ENCODE measurements around the gene EGFR.

EGFR gene

GRCh38 chr7:55099821-55100543 is 81.2 kb downstream of the EGFR start:
- DNase-seq, result peak in 4 of 56 donors; percentile 10 to 50 (median 25)

GRCh38 chr7:55100544-55101327 is 81.9 kb downstream of the EGFR start:
- no peak for DNase-seq

GRCh38 chr7:55101359-55101758 is 82.5 kb downstream of the EGFR start:
- DNase-seq, result no peak

GRCh38 chr7:55104123-55104522 is 85.3 kb downstream of the EGFR start:
- no peak for DNase-seq

DNA sequence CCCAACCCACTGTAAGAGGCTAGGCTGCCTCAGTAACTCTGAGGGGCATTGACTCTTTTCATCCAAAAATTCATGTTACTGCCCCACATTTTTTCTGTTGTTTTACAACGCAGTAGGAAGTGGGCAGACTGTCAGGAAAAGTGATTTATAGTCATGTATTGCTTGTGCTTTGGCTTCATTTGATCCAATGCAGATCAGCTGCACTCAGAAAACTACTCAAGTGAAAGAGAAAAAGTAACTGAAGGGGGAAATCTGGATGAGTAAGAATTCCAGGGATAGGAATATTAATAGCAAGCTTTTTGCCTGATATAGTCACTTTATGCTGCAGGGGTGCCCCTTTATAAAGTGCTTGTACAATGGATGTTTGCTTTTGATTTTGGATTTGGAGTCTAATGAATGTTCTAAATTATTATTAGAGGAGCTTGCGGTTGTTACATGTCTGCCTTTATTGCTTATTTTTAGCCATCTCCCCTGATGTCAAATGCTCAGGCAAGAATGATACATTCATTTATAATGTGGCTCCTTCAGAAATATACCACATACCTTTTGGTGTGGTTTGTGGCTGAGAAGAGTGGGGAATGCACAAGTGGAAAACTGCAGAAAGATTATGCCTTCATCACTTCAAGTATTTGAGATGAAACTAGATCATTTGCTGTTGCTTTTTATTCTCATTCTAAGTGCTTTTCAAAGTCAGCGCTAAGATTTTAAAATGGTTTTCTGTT is 86.1 kb downstream of the EGFR start:
- DNase-seq, result no peak

DNA sequence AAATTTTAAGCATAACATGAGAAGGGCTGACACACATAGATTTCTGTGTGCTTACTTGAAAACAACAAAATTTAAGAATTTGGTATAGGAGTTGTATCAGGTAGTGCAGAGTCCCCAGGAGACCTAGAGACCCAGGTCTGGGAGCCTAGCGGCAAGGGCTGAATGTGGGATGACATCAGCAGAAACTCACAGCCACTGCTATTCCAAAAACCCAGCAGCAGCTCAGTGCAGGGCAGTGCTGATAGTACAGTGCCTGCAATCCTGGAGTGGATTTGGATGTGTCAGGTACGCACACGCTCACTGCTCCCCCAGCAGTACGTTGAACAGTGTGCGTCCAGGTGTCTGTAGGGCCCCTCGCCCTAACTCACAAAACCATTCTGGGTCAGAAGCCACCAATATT is 87.1 kb downstream of the EGFR start:
- no peak for DNase-seq

DNA sequence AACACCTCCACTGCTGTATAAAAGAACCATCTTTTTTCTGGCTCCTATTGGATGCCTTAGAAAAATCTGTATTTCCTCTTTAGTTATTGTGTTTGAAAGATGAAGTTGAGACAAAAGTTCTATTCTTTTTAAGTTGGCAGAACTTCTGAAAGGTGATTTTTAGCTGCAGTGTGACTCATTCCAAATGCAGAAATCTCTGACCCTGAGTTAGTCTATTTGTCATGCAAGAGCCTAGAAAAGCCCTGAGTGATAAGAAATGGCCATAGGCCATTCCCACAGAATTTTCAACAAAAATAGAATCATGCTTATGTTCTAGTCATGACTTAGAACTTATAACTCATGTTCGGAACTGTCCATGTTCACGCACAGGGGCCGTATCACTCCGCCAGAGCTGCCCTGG is 89.1 kb downstream of the EGFR start:
- no peak for DNase-seq

GRCh38 chr7:55108401-55108800 is 89.6 kb downstream of the EGFR start:
- no peak for DNase-seq

DNA sequence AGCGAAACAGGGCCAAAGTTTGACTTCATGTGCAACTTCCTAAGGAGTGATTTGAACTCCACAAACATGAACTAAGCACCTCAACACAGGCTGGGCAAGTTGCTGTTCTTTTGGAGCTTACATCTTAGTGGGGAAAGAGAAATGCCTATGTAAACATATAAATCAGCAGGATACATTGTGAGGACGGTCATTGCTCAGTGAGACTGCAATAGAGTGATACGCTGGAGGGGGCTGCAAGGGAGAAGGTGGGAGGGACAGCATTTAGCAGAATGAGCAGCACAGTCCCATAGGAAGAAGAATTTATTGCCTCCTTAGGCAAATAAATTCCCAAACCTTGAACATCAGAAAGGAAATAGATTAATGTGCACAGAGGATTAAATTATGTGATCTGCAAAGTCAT is 90.0 kb downstream of the EGFR start:
- no peak for DNase-seq

DNA sequence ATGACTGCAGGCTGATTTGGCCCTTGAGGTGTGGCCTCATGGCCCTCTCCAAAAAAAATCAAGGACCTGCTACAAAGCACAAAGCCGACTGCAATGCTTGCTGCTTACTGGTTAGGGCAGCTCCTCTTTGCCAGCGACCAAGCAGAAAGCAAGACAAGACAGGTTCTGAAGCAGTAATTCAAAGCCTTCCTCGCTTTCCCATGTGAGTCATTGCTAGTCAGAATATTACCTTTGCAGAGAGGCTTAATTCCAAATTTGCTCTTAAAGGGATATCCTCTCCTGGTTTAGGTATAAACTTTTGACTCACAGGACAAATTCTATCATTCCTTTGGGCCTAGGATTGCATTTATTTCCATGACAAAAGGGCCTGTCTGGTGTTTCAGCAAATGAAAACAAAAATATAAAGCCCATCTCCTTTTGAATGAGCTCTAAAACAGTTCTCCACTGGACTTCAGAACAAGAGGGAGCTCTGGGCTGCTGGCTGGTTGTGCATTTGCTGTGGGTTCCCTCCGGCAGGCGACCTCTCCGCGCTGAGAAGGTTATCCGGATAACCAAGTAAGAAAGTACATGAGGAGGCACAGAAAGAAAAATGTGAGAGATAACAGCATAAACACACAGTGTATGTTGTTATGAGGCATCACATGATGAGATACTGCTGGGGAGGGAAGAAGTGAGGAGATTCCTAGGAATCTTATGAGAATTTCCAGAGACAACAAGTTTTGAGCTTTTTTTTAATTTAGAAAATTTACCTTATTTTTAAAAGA is 90.8 kb downstream of the EGFR start:
- no peak for DNase-seq

- no peak for DNase-seq
Observed at GRCh38 chr7:55110282-55110992, 91.6 kb downstream of the EGFR start.

- DNase-seq, result peak in 7 of 56 donors; percentile 24 to 37 (median 33)
Observed at GRCh38 chr7:55110993-55111361, 92.2 kb downstream of the EGFR start.

DNA sequence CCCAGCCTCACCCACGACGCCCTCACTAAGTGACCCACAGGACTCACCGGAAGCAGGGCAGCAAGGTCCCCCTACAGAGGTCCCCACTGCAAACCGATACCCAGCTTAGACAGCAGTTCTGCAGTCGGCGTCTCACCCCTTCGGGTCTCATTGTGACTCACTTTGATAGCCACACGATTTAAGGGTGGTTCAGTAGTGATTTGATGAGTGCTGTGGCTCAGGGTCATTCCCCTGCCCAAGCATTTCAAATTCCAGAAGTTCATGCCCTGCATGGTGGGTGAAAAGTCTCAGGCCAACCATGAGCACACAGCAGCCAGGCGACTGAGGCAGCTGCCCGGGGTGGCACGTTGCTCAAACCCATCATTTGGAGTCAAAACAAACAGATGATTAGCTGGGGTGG is 93.2 kb downstream of the EGFR start:
- no peak for DNase-seq

GRCh38 chr7:55113760-55114540 is 95.1 kb downstream of the EGFR start:
- no peak for DNase-seq

- no peak for DNase-seq
Observed at GRCh38 chr7:55117286-55117685, 98.5 kb downstream of the EGFR start.

- no peak for DNase-seq
Observed at GRCh38 chr7:55118426-55118825, 99.6 kb downstream of the EGFR start.

DNA sequence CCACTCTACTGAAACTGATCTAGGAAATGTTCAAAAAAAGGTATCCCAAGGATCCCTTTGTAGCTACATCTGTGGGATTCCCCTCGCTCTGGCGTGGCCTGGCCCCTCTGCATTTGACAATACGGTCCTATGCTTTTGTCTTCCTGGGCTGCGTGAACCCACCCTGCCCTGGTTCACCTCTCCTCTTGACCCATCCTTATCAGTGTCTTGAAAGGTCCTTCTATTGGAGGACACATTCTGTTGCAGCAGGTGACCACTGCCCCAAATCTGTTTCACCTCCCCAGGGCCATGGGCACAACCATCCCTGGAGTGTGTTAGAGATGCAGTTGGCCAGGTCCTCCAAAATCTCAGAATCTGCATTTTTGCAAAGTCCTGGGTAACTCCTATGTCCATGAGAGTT is 100.8 kb downstream of the EGFR start:
- no peak for DNase-seq

GRCh38 chr7:55120074-55120473 is 101.3 kb downstream of the EGFR start:
- DNase-seq, result no peak

- no peak for DNase-seq
Observed at GRCh38 chr7:55120501-55121198, 101.8 kb downstream of the EGFR start.
